ENCODE data around the gene VPS41. TPM values are rescaled to one million over a fixed set of nuclear protein-coding genes. Genes with fewer than 3 reads are reported as not detected.

VPS41 gene
- total RNA-seq, 2 experiments from 2014 or later: 46.3 to 57.1 TPM

- ATAC-seq (no peak), DNase-seq (no peak)
- Mint-ChIP-seq H3K9me3 (ENCODE audit: insufficient read depth) (no peaks in the 10 kb centered on the region), H3K27me3 (ENCODE audit: low read depth) (no peaks in the 10 kb centered on the region), H3K4me1 (ENCODE audit: low read depth) (no peaks in the 10 kb centered on the region), H3K36me3 (ENCODE audit: low read depth) (no peaks in the 10 kb centered on the region), H3K4me3 (no peak overlapping the region), H3K27ac (no peak overlapping the region)
- CTCF ChIA-PET: interaction anchor here (1.0 kb wide), 1 partner anchor 8 kb away, joined by 3 read pairs; no protein-coding TSS in a partner anchor
- POLR2A ChIA-PET: no interaction called here
Observed at GRCh38 chr7:38934051-38934450, 25.1 kb upstream of the VPS41 start.

- Mint-ChIP-seq H3K27me3 (ENCODE audit: low read depth) (peaks cover 2% of the 10 kb centered on the region), H3K9me3 (ENCODE audit: insufficient read depth) (no peaks in the 10 kb centered on the region), H3K27ac (no peak overlapping the region), H3K4me3 (no peak overlapping the region), H3K36me3 (ENCODE audit: low read depth) (no peaks in the 10 kb centered on the region), H3K4me1 (ENCODE audit: low read depth) (no peaks in the 10 kb centered on the region)
- peak; percentile 67 for DNase-seq
- ATAC-seq: no peak
- ChIA-PET CTCF (interaction anchor here (0.8 to 1.3 kb wide), 2 partner anchors 17 to 24 kb away, joined by 3 read pairs; partner anchors contain the start of gene VPS41), POLR2A (no interaction called here)
Observed at GRCh38 chr7:38932509-38933168, 23.6 kb upstream of the VPS41 start.

GRCh38 chr7:38929460-38930171 lies 20.6 kb upstream of the VPS41 start:
- peaks cover 2% of the 10 kb centered on the region for H3K27me3 Mint-ChIP-seq (ENCODE audit: low read depth)
- no peaks in the 10 kb centered on the region for H3K9me3 Mint-ChIP-seq (ENCODE audit: insufficient read depth)
- ATAC-seq (no peak), DNase-seq (no peak)
- ChIA-PET CTCF (no interaction called here), POLR2A (no interaction called here)
- no peak overlapping the region for H3K4me3 Mint-ChIP-seq
- H3K4me1 Mint-ChIP-seq (ENCODE audit: low read depth): no peaks in the 10 kb centered on the region
- H3K27ac Mint-ChIP-seq: no peak overlapping the region
- H3K36me3 Mint-ChIP-seq (ENCODE audit: low read depth): no peaks in the 10 kb centered on the region

GRCh38 chr7:38928506-38928905 lies 19.5 kb upstream of the VPS41 start:
- ChIA-PET POLR2A (no interaction called here), CTCF (no interaction called here)
- H3K4me1 Mint-ChIP-seq (ENCODE audit: low read depth): no peaks in the 10 kb centered on the region
- H3K9me3 Mint-ChIP-seq (ENCODE audit: insufficient read depth): no peaks in the 10 kb centered on the region
- no peaks in the 10 kb centered on the region for H3K36me3 Mint-ChIP-seq (ENCODE audit: low read depth)
- DNase-seq (no peak), ATAC-seq (no peak)
- no peak overlapping the region for H3K4me3 Mint-ChIP-seq
- H3K27me3 Mint-ChIP-seq (ENCODE audit: low read depth): peaks cover 2% of the 10 kb centered on the region
- no peak overlapping the region for H3K27ac Mint-ChIP-seq

GRCh38 chr7:38927751-38928150 lies 18.8 kb upstream of the VPS41 start:
- no peak for DNase-seq
- ChIA-PET POLR2A (no interaction called here), CTCF (no interaction called here)
- H3K36me3 Mint-ChIP-seq (ENCODE audit: low read depth): no peaks in the 10 kb centered on the region
- no peak overlapping the region for H3K4me3 Mint-ChIP-seq
- H3K4me1 Mint-ChIP-seq (ENCODE audit: low read depth): no peaks in the 10 kb centered on the region
- no peak overlapping the region for H3K27ac Mint-ChIP-seq
- H3K27me3 Mint-ChIP-seq (ENCODE audit: low read depth): peaks cover 2% of the 10 kb centered on the region
- no peaks in the 10 kb centered on the region for H3K9me3 Mint-ChIP-seq (ENCODE audit: insufficient read depth)
- no peak for ATAC-seq

- Mint-ChIP-seq H3K4me1 (ENCODE audit: low read depth) (no peaks in the 10 kb centered on the region), H3K9me3 (ENCODE audit: insufficient read depth) (no peaks in the 10 kb centered on the region), H3K27ac (no peak overlapping the region), H3K27me3 (ENCODE audit: low read depth) (peaks cover 2% of the 10 kb centered on the region), H3K4me3 (no peak overlapping the region), H3K36me3 (ENCODE audit: low read depth) (no peaks in the 10 kb centered on the region)
- ChIA-PET CTCF (no interaction called here), POLR2A (no interaction called here)
- DNase-seq: no peak
- ATAC-seq: no peak
Observed at GRCh38 chr7:38920731-38921130, 11.7 kb upstream of the VPS41 start.

- no peak for DNase-seq
- no peak overlapping the region for H3K4me3 Mint-ChIP-seq
- H3K27ac Mint-ChIP-seq: no peak overlapping the region
- CTCF ChIA-PET: interaction anchor here (1.0 kb wide), 1 partner anchor 15 kb away, joined by 3 read pairs; no protein-coding TSS in a partner anchor
- POLR2A ChIA-PET: no interaction called here
- no peaks in the 10 kb centered on the region for H3K9me3 Mint-ChIP-seq (ENCODE audit: insufficient read depth)
- H3K4me1 Mint-ChIP-seq (ENCODE audit: low read depth): no peaks in the 10 kb centered on the region
- no peak for ATAC-seq
- H3K27me3 Mint-ChIP-seq (ENCODE audit: low read depth): peaks cover 6% of the 10 kb centered on the region
- no peaks in the 10 kb centered on the region for H3K36me3 Mint-ChIP-seq (ENCODE audit: low read depth)
Observed at GRCh38 chr7:38916396-38916795, 7.4 kb upstream of the VPS41 start.

GRCh38 chr7:38909870-38910269 lies 879 bp upstream of the VPS41 start:
- H3K9me3 Mint-ChIP-seq (ENCODE audit: insufficient read depth): no peaks in the 10 kb centered on the region
- no peak for DNase-seq
- H3K27ac Mint-ChIP-seq: no peak overlapping the region
- POLR2A ChIA-PET: interaction anchor here (0.9 kb wide), 1 partner anchor 15 kb away, joined by 3 read pairs; no protein-coding TSS in a partner anchor
- H3K27me3 Mint-ChIP-seq (ENCODE audit: low read depth): peaks cover 4% of the 10 kb centered on the region
- H3K36me3 Mint-ChIP-seq (ENCODE audit: low read depth): peaks cover 5% of the 10 kb centered on the region
- H3K4me3 Mint-ChIP-seq: no peak overlapping the region
- H3K4me1 Mint-ChIP-seq (ENCODE audit: low read depth): peaks cover 27% of the 10 kb centered on the region
- ATAC-seq: no peak
- CTCF ChIA-PET: no interaction called here

- ATAC-seq: no peak
- H3K27ac Mint-ChIP-seq: no peak overlapping the region
- no peaks in the 10 kb centered on the region for H3K9me3 Mint-ChIP-seq (ENCODE audit: insufficient read depth)
- H3K36me3 Mint-ChIP-seq (ENCODE audit: low read depth): peaks cover 5% of the 10 kb centered on the region
- H3K4me3 Mint-ChIP-seq: peak overlapping the region; percentile 90
- no peak for DNase-seq
- peaks cover 35% of the 10 kb centered on the region for H3K4me1 Mint-ChIP-seq (ENCODE audit: low read depth)
- POLR2A ChIA-PET: no interaction called here
- H3K27me3 Mint-ChIP-seq (ENCODE audit: low read depth): no peaks in the 10 kb centered on the region
- CTCF ChIA-PET: no interaction called here
Observed at GRCh38 chr7:38907766-38908165, 1.2 kb downstream of the VPS41 start.

- Mint-ChIP-seq H3K4me1 (ENCODE audit: low read depth) (peaks cover 36% of the 10 kb centered on the region), H3K36me3 (ENCODE audit: low read depth) (peaks cover 5% of the 10 kb centered on the region), H3K4me3 (no peak overlapping the region), H3K27me3 (ENCODE audit: low read depth) (no peaks in the 10 kb centered on the region), H3K9me3 (ENCODE audit: insufficient read depth) (no peaks in the 10 kb centered on the region), H3K27ac (no peak overlapping the region)
- no peak for ATAC-seq
- CTCF ChIA-PET: no interaction called here
- DNase-seq: no peak
- POLR2A ChIA-PET: no interaction called here
Observed at GRCh38 chr7:38907066-38907465, 1.9 kb downstream of the VPS41 start.

GRCh38 chr7:38905056-38905759 lies 3.8 kb downstream of the VPS41 start:
- DNase-seq: no peak
- CTCF ChIA-PET: interaction anchor here (0.6 kb wide), 1 partner anchor 109 kb away, joined by 3 read pairs; no protein-coding TSS in a partner anchor
- no peak overlapping the region for H3K27ac Mint-ChIP-seq
- H3K4me3 Mint-ChIP-seq: no peak overlapping the region
- no peak for ATAC-seq
- H3K4me1 Mint-ChIP-seq (ENCODE audit: low read depth): peaks cover 40% of the 10 kb centered on the region
- H3K36me3 Mint-ChIP-seq (ENCODE audit: low read depth): peaks cover 7% of the 10 kb centered on the region
- H3K27me3 Mint-ChIP-seq (ENCODE audit: low read depth): no peaks in the 10 kb centered on the region
- no peaks in the 10 kb centered on the region for H3K9me3 Mint-ChIP-seq (ENCODE audit: insufficient read depth)
- POLR2A ChIA-PET: no interaction called here

- H3K4me3 Mint-ChIP-seq: no peak overlapping the region
- no peaks in the 10 kb centered on the region for H3K9me3 Mint-ChIP-seq (ENCODE audit: insufficient read depth)
- ChIA-PET POLR2A (no interaction called here), CTCF (no interaction called here)
- ATAC-seq (no peak), DNase-seq (no peak)
- no peaks in the 10 kb centered on the region for H3K27me3 Mint-ChIP-seq (ENCODE audit: low read depth)
- H3K27ac Mint-ChIP-seq: no peak overlapping the region
- peaks cover 2% of the 10 kb centered on the region for H3K36me3 Mint-ChIP-seq (ENCODE audit: low read depth)
- H3K4me1 Mint-ChIP-seq (ENCODE audit: low read depth): peaks cover 29% of the 10 kb centered on the region
Observed at GRCh38 chr7:38903057-38903456, 5.9 kb downstream of the VPS41 start.
